Hepatocyte (in vitro differentiated cells): ENCODE results near the gene TEX48.

ENCODE experiments used
- CTCF ChIP-seq: fragments of 200-600 bp; sonication (generic); IDR thresholded peaks from 2 replicates; pipeline ENCODE4 v1.5.1; 2016; ENCODE audit warnings: antibody characterized with exemption, mild to moderate bottlenecking; ENCODE audit not compliant: poor library complexity
- EZH2 ChIP-seq: fragments of 200-600 bp; sonication (generic); IDR thresholded peaks from 2 replicates; pipeline ENCODE4 v1.6.1; 2016; ENCODE audit warnings: antibody characterized with exemption, mild to moderate bottlenecking, borderline replicate concordance

- TF ChIP-seq CTCF (no peak), EZH2 (no peak)
Measured at GRCh38 chr9:114691046-114691955, 9.3 kb upstream of the TEX48 start.
